NCI-H2171 (cell line): Measurements from ENCODE around the gene RERG.
A peak's percentile ranks its signal among the peaks of the same experiment; 100 is the strongest.
"Not testable (repeated sequence)": the region's sequence is repeated elsewhere in the genome, so short reads cannot be mapped to it uniquely, and the experiment has no call there.

Experiments used
- DNase-seq: peaks from one replicate; lab custom pipeline; 2025; lab: John Stamatoyannopoulos, UW

The RERG gene, protein sequence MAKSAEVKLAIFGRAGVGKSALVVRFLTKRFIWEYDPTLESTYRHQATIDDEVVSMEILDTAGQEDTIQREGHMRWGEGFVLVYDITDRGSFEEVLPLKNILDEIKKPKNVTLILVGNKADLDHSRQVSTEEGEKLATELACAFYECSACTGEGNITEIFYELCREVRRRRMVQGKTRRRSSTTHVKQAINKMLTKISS

DNA sequence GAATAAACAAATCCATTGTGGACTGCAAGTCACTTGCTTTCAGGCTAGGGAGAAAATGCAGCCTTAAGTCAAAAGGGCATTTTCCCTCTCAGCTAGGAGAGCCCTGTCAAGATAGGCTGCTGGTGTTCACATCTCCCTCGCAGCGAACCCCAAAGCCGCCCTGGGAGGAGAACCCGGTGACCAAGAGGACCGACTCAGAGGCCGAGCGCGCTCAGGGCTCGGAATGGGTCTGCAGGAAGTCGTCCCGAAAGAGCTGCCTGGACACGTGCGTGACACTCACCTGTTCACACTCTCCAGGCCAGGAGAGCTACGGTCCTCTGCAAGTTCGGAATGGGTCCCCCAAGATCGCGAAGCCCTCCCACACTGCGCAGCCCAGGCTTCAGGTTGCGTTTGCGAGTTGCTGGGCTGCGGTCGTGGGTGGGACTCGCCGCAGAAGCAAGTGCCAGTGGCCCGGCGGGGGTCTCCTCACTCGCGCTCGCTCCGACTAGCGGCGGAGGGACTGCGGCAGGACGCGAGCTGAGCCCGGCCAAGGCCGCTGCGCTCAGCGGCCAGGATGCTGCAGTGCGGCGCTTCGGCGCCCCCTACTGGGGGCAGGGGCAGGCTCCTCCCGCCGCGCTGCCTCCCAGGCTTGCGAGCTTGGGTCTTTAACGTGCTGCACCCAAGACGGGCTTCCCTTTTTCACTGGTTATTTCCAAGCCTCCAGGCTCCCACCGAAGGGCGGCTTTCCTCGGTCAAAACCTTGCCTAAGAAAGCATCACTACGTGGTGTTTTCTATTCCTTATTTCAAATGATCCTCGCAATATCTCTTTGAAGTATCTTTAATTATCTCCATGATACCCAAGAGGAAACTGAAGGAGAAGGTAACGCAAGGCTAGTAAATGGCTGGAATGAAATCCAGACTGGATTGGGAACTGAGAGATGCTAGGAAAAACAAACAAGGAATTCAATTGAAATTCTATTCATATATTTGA lies at the start of gene RERG:
TSS of gene RERG (minus strand) at position 503 of the 971 bp plus-strand sequence. CDS start 3,928 bp downstream, outside the sequence.
- no peak for DNase-seq

DNA sequence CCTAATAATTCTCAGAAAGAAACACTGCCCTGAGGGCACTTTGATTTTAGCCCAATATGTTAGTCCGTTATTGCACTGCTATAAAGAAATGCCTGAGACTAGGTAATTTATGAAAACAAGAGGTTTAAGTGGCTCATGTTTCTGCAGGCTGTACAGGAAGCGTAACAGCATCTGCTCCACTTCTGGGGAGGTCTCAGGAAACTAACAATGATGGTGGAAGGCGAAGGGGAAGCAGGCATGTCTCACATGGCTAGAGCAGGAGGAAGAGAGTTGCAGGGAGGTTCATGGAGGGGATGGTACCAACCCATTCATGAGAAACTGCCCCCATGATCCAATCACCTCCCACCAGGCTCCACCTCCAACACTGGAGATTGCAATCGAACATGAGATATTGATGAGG lies 49.4 kb upstream of the RERG start:
- no peak for DNase-seq

DNA sequence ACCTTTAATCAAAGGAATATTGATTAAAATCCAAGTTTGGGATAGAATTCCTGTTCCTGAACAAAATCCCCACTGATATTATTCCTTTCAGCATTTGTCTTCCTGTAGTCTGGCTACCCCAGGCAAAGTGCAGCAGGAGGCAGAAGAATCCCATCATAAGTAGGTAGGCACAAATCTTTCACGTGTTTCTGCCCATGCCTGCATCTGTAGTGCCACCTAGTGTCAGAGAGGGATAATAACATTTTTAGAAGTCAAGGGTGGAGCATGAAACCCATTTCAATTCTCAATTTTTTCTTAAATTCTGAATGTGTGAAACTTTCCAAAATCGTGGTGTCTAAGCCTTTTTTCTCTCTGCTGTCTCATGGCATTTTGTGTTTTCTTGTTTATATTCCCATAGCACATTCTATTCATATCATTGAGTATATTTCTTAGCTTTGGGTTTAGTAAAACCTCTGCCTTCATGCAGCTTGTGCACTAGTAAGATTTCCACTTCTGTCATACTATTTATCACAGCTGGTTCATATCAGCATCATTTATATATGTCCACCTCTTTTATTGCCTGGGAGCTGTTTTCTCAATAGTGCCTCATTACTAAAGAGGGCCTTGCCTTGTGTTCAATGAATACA lies 47.8 kb upstream of the RERG start:
- peak; percentile 15 for DNase-seq

DNA sequence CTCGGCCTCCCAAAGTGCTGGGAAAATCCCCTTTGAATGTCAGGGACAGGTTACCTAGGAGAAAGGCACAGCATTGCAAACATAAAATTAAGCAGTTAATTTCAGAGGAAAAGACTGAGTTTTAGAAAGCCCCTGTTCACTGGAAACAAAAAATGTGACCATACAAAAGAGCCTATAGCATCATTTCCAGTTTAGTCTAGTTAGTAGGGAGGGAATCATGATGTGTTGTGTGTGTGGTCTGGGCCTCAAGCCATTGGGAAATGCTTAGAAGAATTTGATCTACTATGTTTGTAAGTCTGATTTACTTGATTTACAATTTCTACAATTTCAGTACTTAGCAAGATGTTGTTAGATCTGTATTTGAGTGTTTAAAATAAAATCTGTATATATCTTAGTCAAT lies 47.1 kb upstream of the RERG start:
- no peak for DNase-seq

DNA sequence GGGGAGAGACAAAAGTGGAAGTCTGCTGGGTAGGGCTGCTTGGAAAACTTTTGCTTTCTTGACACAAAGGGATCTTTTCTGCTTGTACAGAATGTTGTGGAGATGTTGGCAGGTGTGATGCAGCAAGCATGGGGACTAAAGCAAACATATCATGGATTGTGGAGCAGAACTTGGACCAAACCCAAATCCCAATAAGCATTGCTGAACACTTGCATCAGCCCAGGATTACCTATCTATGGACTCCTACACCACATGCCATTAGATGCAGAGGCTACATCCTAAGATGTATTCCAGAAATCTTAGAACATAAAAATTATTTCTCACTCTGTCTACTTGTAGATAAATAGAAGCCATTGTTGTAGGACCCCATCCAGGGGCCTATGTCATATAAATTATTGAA lies 44.7 kb upstream of the RERG start:
- no peak for DNase-seq

DNA sequence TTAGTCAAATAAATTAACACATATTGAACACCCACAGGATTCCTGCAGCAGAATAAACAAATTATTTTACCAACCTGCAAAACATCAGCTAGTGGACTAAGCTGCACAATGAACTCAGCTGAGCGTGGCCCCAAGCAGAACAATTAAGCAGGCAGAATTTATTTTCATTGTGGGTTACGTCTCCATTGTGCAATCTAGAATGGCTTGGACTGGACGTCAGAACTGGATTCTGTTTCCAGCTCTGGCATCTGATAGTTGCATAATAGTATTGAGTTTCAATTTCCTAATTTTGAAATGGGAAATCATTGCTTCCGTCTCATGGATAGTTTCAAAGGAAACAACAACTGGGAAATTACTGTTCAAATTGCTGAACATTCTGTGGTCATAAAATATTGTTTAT lies 35.5 kb upstream of the RERG start:
- no peak for DNase-seq

DNA sequence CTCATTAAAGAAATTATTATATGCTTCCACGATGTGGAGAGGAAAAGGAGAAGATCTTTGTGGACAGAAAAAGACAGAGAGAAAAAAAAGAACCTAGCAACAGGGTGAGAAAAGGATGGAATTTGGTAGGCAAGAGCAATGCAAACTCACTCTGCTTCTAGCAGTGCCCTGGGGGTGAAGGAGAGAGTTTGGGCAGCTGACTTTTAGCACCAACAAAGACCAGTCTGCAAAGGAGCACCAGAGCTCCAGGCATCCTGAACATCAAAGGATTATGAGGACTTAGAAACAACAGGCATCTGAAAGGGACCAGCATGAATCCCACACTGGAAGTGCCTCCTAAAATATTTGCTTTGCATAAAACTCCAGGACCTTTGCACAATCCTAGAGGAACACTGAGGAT lies 32.8 kb upstream of the RERG start:
- no peak for DNase-seq

DNA sequence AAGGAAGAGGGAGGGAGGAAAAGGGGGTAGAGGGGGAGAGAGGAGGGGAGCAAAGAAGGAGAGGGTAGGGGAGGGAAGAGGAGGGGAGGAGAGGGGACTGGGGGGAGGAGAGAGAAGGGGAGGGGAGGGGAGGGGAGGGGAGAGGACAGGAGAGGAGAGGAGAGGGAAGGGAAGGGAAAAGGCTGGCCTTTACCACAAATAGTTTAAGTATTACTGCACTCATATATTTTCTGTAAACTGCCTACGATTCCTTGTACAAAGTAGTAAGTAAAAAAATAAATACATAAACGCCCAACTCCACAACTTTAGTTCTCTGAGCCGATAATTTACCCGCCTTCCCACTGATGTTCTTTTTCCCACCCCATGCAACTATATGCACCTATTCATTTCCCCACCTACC lies 23.7 kb upstream of the RERG start:
- DNase-seq, result no peak

DNA sequence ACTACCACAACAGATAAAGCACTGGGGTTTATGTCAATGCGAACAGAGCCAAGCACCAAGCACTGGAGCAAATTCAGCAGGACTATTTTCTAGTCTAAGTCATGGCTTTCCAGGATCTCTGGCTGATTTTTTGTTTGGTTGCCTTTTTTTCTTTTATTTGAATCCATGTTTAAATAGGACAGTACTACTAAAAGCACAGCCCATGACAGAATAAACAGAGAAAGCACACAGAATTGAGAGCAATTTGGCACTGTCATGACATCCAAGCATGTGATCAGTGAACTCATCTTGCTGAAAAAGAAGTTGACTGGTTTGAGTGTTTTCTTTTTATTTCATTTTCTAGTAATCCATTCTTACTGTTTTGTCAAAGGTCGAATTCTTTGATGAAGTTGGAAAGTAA lies 23.1 kb upstream of the RERG start:
- no peak for DNase-seq

DNA sequence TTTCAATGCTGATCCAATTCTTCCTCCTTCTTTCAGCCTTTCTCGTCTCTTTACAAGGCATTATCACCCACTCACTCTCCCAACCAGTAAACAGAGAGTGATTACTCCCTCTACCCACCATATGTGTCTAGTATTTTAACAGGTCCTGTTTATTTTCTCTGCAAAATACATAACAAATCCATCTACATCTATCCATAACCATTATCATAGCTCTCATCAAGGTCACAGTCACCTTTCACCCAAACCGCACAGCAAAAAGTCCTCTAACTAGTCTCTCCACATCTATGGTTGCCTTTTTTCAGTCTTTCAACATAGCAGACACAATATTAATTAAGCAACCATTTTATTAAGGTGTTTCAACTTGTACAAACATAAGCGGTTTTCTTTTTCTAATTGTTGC lies 21.9 kb upstream of the RERG start:
- no peak for DNase-seq

DNA sequence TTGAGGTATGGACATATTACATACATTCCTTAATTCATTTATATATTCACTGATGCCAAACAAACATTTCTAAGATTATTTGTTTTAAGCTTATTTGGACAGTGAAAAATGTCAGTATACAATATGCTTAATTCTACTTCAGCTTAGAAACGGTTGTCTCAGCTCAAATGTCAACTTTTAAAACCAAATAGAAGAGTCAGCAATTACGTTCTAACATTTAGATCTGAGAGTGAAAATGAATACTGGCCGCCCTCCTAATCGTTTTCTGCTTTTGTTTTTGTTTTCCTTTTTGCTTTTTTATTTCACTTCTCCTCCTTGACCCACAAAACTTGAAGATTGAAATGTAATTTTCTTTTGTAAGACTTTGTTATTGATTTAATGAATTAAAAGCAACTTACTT lies 19.7 kb upstream of the RERG start:
- DNase-seq, result no peak

DNA sequence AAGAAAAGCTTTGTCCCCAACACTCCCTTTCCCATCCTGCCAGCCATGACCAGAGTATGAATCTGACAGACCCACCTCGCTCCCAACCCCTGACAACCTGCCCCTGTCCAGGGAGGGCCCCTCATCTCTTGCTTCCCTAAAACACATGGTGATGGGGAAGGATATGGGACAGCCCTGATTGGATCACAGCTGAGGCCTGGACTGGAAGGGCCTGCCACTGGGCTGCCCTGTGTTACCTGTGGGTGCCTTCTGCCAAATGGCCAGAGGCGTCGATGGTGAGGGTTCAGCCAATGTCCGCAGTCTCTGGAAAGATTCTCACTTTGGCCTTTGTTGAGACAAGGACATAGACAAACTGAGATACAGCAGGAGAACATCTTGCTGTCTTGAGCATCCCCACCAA lies 13.3 kb upstream of the RERG start:
- DNase-seq, result no peak

DNA sequence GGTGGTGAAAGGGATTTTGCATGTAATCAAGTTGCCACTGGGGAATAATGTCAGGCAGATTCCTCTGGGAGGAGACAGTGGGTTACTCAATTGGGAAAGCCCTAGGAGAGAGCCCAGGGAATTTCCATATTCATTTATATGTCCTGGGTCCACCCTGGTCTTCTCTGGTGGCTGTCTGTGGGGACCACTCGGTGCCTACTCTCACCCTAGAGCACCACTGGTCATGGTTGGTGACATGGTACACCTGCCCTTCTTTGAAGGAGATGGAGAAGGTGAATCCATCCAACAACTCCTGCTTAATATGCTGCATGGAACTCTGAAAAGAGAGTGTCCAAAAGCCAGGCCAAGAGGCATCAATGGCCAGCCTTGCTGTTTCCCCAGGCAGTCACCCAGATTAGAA lies 12.8 kb upstream of the RERG start:
- no peak for DNase-seq

DNA sequence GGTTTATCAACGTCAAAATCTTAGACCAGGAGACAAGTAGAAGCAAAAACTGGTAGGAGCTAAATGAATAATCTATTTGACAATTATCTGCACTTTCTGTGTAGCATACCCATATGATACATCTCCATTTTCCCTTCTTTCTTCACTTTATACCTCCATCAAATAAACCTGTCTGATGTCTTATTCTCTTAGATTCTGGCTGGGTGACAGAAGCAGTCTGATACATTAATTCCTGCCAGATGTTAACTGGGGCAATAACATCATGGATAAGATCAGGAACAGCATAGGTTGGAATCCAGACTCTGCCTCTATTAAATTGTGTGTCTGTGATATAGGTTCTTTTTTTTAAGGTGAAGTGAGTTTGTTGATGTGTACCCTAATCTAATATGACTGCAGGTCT lies 11.7 kb upstream of the RERG start:
- DNase-seq, result no peak

DNA sequence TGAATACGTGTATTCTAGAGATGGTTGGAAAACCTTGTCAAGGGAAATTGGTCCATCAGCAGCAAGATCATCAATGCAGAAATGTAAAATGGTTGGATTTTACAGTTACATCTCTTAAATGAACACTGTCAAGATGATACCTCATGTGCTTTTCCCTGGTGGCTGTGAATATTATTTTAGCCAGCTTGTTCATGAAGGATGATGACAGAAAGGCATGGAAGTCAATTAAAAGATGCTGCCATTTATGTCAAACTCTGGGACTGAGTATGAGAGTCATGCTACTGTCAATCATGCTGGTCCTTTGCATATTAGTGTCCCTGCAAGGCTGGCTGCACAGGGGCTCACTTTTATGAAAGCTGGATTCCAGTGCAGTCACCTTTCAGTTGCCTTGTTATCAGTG lies 10.3 kb upstream of the RERG start:
- DNase-seq, result no peak

DNA sequence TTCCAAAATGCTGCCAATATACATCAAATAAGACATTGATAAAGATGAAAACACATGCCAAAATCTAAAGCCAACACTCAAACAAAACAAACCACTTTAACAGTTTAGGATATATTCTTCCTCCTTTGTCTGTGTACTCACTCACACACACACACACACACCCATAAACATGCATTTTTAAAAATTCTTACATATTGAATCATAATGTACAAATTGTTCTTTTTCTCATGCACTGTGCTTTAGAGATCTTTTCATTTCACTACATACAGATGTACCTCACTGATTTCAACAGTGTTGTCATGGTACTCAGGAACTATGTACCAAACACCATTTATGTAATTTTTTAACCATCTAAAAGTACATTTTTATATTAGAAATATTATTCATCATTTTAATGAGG lies 9.5 kb upstream of the RERG start:
- no peak for DNase-seq

DNA sequence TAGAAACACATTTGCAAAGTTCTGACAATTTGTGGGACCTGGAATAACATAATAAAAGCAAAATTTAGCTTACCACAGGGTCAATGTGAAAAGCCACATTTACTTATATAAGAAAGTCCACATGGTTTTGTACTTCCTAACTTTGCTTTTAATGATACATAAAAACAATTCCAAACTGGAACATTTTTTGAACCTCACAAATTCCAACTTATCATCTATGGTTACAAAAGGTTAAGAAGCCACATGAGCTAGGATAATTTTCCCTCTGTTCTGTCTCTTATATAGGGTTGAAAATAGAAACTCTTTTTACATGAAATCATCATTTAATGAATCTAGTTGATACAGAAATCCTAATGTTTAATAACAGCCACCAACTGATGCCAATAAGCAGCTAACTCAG lies 8.9 kb upstream of the RERG start:
- no peak for DNase-seq

DNA sequence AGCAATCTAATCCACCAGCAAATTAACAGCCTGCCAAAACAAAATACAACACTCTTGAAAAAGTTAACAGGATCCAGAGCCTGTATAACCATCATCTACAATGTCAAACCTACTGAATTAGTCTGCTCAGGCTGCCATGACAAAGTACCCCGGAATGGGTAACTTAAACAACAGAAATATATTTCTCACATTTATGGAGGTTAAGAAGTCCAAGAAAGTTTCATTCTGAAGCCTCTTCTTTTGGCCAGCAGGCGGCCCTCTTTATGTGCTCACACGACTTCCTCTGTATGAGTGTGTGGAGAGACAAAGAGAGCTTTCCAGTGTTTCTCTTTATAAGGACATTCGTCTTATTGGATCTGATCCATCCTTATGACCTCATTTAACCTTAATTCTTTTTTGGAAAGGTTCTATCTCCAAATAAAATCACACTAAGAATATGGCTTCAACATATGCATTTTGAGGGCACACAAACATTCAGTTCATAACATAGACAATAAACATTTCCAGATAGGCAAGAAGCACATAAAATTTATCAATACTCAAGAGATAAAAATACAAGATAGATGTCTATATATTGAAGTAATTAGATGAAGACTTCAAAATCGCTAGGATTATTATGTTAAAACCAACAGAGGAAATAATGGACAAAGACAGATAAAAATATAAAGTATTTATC lies 5.9 kb upstream of the RERG start:
- no peak for DNase-seq

DNA sequence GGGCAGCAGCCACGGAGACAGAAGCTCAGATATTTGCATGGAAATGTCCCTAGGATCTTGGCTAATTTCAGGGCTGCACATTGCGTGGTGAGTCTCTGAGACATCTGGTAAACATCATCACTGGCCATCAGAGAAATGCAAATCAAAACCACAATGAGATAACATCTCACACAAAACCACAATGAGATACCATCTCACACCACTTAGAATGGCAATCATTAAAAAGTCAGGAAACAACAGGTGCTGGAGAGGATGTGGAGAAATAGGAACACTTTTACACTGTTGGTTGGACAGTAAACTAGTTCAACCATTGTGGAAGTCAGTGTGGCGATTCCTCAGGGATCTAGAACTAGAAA lies 4.6 kb upstream of the RERG start:
- DNase-seq, result not testable (repeated sequence)

DNA sequence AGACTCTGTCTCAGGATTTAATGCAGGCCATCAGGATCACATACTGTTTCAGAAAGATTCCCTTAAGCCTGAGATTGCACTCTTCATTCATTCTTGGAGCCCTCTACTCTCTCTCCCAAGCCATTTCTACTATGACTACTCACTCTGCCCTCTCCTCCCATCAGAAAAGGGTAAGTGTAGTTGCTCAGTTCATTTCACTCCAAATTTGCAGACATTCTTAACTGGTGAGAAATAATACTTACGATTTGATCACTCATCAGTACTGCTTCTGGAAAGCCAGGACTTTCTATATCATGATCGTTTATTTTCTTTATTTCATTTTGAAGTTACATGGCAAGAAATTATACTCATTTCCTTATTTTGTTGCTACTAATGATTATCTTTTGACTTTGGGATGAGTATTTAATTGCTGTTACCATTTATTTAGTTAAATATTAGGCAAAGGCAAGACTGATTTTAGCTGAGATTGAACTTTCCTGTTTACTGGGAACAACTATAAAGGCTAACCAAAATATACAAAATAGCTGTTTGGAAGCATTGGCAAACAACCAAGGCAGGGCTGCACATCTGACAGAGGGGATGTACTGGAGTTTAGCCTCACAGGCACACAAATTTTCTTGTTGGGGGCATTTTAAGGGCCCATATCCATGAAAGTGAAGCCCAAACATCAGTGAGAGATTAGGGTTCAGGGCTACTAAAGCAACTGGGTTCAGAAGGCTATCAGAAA lies 4.1 kb upstream of the RERG start:
- DNase-seq, result no peak

DNA sequence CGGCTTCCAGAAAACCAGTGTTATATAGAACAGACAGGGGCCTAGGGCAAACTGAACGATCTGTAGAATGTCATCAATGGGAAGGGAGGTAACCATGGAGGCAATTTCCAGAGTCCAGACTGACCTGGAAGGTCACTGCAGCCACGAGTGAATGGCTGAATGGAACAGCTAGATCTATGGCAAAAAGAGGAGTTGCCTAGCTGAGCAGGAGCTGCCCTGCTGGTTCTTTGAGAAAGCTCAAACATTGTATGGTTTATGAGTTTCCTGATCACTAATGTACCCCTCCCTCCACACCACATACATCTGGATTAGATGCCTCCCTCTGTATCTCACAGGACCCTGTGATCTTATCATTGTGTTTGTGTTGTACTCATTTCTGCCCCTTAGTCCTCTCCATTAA lies 1.0 kb upstream of the RERG start:
- DNase-seq, result no peak

DNA sequence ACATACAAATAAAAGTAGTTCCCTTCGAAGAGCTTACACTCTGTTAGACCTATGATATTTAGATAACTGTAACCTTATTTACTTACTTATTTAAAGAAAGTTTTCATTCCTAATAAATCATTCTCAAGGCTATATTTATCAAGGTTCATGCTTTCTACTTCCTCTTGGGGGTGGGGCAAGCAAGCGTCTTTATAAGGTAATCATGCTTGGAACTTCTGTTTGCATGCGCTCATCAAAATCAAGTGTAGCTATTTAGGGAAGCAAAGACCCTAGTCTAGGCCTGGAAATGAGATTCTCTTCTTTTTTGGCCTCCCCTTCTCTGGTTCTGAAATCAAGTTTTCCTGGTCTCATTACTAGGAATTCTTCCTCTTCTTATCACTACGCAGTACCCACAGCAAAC lies 766 bp downstream of the RERG start:
- DNase-seq, result no peak
